HG03460 (cell line): ENCODE results near the gene CFP.

Experiments
- ATAC-seq: cut with Tn5 transposase; IDR thresholded peaks from one replicate; pipeline ENCODE4 v1.9.1; 2021; ENCODE audit not compliant: unreplicated experiment

The CFP gene

GRCh38 chrX:47576021-47576898 is 53.5 kb downstream of the CFP start:
- no peak for ATAC-seq

- ATAC-seq = no peak
Measured at GRCh38 chrX:47574547-47575301, 55.0 kb downstream of the CFP start.

GRCh38 chrX:47574076-47574546 is 55.6 kb downstream of the CFP start:
- ATAC-seq = no peak

GRCh38 chrX:47573341-47574075 is 56.2 kb downstream of the CFP start:
- ATAC-seq = no peak
